ENCODE data around the gene SELENOH.
A peak's percentile ranks its signal among the peaks of the same experiment; 100 is the strongest.

- peak in 1 of 2 donors; percentile 73 for TF ChIP-seq POLR2A (IDR thresholded peaks at IDR 0.05)
- TF ChIP-seq, protein P1, sequence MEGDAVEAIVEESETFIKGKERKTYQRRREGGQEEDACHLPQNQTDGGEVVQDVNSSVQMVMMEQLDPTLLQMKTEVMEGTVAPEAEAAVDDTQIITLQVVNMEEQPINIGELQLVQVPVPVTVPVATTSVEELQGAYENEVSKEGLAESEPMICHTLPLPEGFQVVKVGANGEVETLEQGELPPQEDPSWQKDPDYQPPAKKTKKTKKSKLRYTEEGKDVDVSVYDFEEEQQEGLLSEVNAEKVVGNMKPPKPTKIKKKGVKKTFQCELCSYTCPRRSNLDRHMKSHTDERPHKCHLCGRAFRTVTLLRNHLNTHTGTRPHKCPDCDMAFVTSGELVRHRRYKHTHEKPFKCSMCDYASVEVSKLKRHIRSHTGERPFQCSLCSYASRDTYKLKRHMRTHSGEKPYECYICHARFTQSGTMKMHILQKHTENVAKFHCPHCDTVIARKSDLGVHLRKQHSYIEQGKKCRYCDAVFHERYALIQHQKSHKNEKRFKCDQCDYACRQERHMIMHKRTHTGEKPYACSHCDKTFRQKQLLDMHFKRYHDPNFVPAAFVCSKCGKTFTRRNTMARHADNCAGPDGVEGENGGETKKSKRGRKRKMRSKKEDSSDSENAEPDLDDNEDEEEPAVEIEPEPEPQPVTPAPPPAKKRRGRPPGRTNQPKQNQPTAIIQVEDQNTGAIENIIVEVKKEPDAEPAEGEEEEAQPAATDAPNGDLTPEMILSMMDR (IDR thresholded peaks at IDR 0.05): peak in 1 of 12 donors; percentile 4
These were observed at the start of gene SELENOH for GRCh38 chr11:57741132-57742086.
